DND-41 (cell line): Measurements from ENCODE around the gene CUBN.

ENCODE experiments used
- EZH2 ChIP-seq: IDR thresholded peaks from 3 replicates; pipeline ENCODE4 v1.6.1; 2012; ENCODE audit warnings: borderline replicate concordance, low read depth, mild to moderate bottlenecking, moderate library complexity, low read length, inconsistent platforms; ENCODE audit not compliant: severe bottlenecking
- TF ChIP-seq, protein P1 (sequence below): IDR thresholded peaks from 2 replicates; pipeline ENCODE4 v1.5.1; 2012; ENCODE audit warnings: borderline replicate concordance, low read length, moderate library complexity, mild to moderate bottlenecking; ENCODE audit not compliant: poor library complexity, severe bottlenecking; ENCODE audit errors: extremely low read depth

DNA sequence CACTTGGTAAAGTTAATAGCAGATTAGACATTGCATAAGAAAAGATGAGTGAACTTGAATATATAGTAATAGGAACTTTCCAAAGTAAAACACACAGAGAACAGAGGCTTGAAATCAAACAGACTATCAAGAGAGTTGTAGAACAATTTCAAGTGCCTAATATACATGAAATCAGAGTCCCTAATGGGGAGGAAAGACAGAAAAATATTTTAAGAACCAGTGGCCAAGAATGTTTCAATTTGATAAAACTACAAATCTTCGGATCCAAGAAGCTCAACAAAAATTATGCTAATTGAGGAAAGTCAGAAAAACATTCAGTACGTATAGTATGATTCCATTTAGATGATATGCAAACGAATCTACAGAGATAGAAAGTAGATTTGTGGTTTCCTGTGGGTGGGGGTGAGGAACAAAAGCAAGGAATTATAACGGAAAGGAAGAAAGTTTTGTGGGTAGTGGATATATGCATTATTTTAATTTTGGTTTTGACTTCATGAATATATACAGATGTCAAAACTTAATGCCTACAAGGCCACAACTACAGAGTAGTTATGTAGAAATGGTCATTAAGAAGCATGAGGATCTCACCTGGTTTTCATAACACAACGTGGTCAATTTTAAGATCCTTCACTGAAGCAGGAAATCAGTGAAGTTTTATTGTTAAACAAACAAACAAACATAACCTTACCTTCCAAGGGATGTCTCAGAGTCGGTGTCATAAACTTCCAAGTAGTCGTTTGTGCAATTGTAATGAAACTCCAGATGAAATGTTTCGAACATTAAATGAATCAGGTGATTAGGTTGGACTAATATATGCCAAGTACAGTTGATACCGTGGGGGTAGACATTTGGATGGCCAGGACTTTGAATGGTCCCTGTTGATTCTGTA is 62.0 kb downstream of the CUBN start:
- TF ChIP-seq, protein P1, sequence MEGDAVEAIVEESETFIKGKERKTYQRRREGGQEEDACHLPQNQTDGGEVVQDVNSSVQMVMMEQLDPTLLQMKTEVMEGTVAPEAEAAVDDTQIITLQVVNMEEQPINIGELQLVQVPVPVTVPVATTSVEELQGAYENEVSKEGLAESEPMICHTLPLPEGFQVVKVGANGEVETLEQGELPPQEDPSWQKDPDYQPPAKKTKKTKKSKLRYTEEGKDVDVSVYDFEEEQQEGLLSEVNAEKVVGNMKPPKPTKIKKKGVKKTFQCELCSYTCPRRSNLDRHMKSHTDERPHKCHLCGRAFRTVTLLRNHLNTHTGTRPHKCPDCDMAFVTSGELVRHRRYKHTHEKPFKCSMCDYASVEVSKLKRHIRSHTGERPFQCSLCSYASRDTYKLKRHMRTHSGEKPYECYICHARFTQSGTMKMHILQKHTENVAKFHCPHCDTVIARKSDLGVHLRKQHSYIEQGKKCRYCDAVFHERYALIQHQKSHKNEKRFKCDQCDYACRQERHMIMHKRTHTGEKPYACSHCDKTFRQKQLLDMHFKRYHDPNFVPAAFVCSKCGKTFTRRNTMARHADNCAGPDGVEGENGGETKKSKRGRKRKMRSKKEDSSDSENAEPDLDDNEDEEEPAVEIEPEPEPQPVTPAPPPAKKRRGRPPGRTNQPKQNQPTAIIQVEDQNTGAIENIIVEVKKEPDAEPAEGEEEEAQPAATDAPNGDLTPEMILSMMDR: no peak
- no peak for TF ChIP-seq EZH2
